Effector memory CD8-positive, alpha-beta T cell (primary cell): Measurements from ENCODE around the gene DOK3.

Experiments
- ATAC-seq: fragments of 150-1000 bp; cut with Tn5 transposase; replicated peaks from 2 replicates; pipeline ENCODE4 v1.10.0; 2021; ENCODE audit warnings: mild to moderate bottlenecking, moderate library complexity
- DNase-seq, 3 experiments: peaks; one replicate each; pipeline ENCODE4 v3.0.0; 2021
- H3K27ac Mint-ChIP-seq, 2 donors: one replicate each; pipeline ENCODE4 v1.8.0; 2022; ENCODE audit warnings: mild to moderate bottlenecking in 2 of 2, mixed read lengths in 2 of 2, moderate library complexity in 2 of 2
- H3K27me3 Mint-ChIP-seq, 2 donors: one replicate each; pipeline ENCODE4 v1.8.0; 2022; ENCODE audit warnings: mixed read lengths in 2 of 2
- H3K36me3 Mint-ChIP-seq: one replicate; pipeline ENCODE4 v1.8.0; 2022; ENCODE audit warnings: mild to moderate bottlenecking, moderate library complexity, mixed read lengths; ENCODE audit not compliant: insufficient read depth
- H3K4me1 Mint-ChIP-seq, 2 donors: one replicate each; pipeline ENCODE4 v1.8.0; 2022; ENCODE audit warnings: low read depth in 2 of 2, mixed read lengths in 2 of 2
- H3K4me3 Mint-ChIP-seq, 2 donors: one replicate each; pipeline ENCODE4 v1.8.0; 2022; ENCODE audit warnings: mild to moderate bottlenecking in 2 of 2, mixed read lengths in 2 of 2, moderate library complexity in 2 of 2
- H3K9me3 Mint-ChIP-seq, 2 donors: one replicate each; pipeline ENCODE4 v1.8.0; 2022; ENCODE audit warnings: mixed read lengths in 2 of 2

The DOK3 gene

DNA sequence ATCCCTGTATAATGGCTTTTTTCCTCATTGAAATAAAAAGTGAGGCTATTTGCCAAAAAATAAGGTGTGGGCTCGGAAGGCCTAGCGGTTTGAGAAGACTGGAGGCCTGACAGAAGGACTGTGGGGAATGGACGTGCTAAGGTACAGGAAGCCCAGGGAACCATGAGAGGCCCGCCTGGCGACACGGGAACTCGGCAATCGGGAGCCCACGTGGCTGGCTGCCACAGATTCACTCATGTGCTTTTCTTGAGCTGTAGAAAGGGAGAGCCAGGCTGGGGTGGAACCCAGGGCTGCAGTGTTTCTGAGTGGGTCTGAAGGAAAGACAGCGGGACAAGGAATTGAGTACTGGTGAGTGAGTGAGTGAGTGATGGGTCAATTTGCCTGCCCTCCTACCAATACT is 19.0 kb upstream of the DOK3 start:
- peaks cover 14% of the 10 kb centered on the region for H3K36me3 Mint-ChIP-seq
- H3K27me3 Mint-ChIP-seq, result no peaks in the 10 kb centered on the region
- ATAC-seq, result no peak
- peaks cover 0 to 3% of the 10 kb centered on the region in 2 donors for H3K4me1 Mint-ChIP-seq
- H3K9me3 Mint-ChIP-seq, result no peaks in the 10 kb centered on the region
- H3K27ac Mint-ChIP-seq, result no peak overlapping the region
- H3K4me3 Mint-ChIP-seq, result no peak overlapping the region
- no peak for DNase-seq

DNA sequence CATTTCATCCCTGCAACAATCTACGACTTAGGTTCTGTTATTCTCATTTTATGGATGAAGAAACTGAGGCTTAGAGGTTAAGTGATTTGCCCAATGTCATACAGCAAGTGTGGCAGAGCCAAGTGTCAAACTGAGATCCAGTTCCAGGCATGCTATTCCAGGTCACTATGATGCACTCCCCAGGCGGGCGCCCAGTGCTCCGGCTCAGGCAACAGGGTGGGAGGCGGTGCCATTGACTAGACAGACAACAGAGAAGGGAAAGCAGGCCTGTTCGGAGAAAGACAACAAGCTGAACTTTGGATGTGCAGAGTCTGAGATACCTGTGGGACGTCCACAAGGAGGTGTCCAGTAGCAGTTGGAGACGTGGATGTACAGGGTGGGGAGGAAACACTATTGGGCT is 18.0 kb upstream of the DOK3 start:
- Mint-ChIP-seq H3K4me1 (peaks cover 0 to 5% of the 10 kb centered on the region in 2 donors), H3K27ac (no peak overlapping the region), H3K36me3 (peaks cover 14% of the 10 kb centered on the region), H3K9me3 (no peaks in the 10 kb centered on the region), H3K27me3 (no peaks in the 10 kb centered on the region), H3K4me3 (no peak overlapping the region)
- no peak for ATAC-seq
- no peak for DNase-seq

DNA sequence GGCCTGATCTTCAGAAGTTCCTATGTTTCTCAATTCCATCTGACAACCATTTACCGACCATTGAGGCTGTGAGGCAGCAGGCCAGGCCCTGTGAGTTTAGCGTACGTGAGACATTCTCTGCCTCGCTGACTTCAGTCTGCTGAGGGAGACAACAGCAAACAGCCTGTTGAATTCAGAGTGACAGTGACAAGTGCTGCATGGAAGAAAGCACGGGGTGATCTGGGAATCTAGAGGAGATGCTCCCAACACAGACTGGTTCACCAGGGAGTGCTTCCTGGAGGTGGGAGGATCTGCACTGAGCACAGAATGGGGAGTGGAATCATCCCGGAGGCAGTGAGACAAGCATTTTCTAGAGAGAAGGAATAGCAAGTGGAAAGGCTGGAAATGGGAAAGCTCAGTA is 17.2 kb upstream of the DOK3 start:
- ATAC-seq, result no peak
- Mint-ChIP-seq H3K27ac (no peak overlapping the region), H3K4me1 (peaks cover 2 to 5% of the 10 kb centered on the region in 2 donors), H3K36me3 (peaks cover 14% of the 10 kb centered on the region), H3K4me3 (no peak overlapping the region), H3K9me3 (no peaks in the 10 kb centered on the region), H3K27me3 (no peaks in the 10 kb centered on the region)
- no peak for DNase-seq

DNA sequence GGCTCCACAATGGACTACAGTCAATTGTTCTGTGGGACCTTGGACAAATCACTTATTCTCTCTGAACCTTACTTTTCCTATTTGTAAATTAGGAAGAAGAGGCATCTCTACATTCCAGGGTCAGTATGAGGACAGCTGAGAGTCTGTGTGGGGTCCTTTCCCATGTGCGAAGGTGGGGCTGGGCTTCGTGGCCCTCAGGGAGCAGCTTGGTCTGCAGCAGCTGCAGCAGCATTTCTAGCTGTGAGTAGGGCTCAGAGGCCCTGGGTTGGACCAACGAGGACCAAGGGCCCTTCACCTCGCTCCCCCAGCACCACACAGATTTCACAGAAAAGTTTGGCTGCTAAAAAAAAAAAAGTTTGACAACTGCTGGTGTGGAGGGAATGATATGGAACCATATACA is 16.6 kb upstream of the DOK3 start:
- H3K4me3 Mint-ChIP-seq, result no peak overlapping the region
- no peaks in the 10 kb centered on the region for H3K9me3 Mint-ChIP-seq
- no peaks in the 10 kb centered on the region for H3K27me3 Mint-ChIP-seq
- H3K4me1 Mint-ChIP-seq, result peaks cover 8 to 10% of the 10 kb centered on the region in 2 donors
- no peak for ATAC-seq
- peaks cover 17% of the 10 kb centered on the region for H3K36me3 Mint-ChIP-seq
- H3K27ac Mint-ChIP-seq, result no peak overlapping the region
- no peak for DNase-seq

DNA sequence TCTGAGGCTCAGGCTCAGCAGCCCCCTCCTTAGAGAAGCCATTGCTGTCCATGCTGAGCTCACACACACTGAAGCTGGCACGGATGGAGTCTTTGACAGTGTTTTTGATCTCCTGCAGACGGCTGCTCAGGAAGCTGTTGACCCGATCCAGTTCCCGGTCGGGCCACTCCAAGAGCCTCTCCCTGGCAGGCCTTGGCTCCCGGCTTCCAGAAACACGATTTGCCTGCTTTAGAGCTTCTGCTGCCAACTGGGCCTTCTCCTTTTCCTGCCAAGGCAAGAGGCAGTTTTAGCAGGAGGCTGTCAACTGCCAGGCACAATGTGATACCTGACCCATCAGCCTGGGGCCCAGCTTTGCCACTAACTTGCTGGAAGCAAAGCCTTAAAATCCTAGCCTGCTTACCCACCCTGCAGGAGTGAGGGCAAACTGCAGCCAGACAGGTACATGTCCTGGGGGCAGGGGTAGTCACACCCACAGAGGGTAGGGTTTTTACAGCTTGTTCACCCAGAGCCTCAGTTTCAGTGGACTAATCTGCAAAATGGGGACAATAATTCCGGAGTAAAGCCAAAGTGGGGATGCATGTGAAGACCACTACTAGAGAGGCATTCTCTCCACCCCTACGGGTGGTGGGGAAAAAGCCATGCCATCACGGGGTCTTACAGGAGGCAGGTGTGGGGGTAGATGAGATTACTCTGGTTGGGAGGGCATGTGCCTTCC is 15.5 kb upstream of the DOK3 start:
- H3K4me3 Mint-ChIP-seq, result no peak overlapping the region
- no peaks in the 10 kb centered on the region for H3K9me3 Mint-ChIP-seq
- H3K27me3 Mint-ChIP-seq, result no peaks in the 10 kb centered on the region
- DNase-seq (no peak), ATAC-seq (no peak)
- peaks cover 14% of the 10 kb centered on the region for H3K36me3 Mint-ChIP-seq
- H3K27ac Mint-ChIP-seq, result peak overlapping the region in 1 of 2 donors; percentile 61
- H3K4me1 Mint-ChIP-seq, result peaks cover 19 to 20% of the 10 kb centered on the region in 2 donors

DNA sequence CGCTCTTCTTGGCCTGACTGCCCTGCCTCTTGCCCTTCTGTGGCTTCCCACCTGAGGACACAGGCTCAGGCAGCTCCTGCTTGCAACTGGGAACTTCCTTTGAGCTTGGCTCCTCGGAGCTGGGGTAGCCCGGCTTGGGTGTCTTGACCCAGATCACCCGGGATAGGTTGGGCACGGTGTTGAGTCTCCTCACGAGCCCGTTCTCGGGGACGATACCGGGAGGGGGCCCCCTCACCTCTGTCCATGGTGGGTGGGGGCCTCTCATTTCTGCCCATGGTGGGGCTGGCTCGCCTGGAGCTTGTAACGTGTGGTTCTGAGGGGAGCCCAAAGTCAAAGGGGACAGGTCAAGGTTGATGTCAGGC is 14.9 kb upstream of the DOK3 start:
- H3K9me3 Mint-ChIP-seq, result no peaks in the 10 kb centered on the region
- ATAC-seq, result no peak
- peaks cover 15% of the 10 kb centered on the region for H3K36me3 Mint-ChIP-seq
- no peak overlapping the region for H3K4me3 Mint-ChIP-seq
- no peak overlapping the region for H3K27ac Mint-ChIP-seq
- H3K4me1 Mint-ChIP-seq, result peaks cover 23 to 24% of the 10 kb centered on the region in 2 donors
- no peak for DNase-seq
- no peaks in the 10 kb centered on the region for H3K27me3 Mint-ChIP-seq

DNA sequence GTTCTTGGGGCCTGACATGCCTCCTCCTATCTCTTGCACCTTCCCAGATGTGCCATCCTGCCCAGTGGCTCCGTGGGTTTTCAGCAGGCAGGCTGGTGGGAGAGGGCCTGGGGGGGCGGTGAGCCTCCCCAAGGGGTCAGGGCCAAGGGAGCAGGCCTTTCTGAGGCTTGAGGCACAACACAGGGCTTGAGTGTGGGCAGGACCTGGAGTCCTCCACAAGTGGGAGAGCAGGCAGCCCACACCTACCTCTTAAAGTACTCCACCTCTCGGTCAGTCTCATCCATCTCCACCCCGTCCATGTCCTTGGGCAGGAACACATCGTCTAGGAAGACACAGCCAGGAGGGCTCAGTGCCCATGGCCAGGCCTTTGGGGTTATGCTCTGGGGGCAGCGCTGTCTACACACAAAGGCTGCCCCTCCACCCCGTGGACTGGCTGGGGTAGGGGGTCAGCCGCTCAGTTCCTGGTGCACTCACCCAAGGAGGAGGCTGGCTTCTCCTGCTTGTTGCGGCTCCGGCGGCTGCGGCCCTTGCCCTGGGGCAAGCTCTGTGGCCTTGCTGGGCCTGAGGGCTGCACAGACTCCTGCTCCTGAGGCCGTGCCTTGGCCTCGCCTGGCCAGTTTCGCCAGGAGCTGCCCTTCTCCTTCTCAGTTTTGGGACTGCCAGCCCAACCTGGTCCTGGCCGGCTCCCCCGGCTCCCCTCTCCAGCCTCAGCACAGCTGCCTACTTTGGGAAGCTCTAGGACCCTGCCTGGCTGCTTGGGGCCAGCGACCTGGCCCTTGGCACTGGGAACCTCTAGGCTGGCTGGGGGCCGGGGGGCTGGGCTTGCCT is 14.3 kb upstream of the DOK3 start:
- Mint-ChIP-seq H3K4me3 (no peak overlapping the region), H3K9me3 (no peaks in the 10 kb centered on the region), H3K27ac (peak overlapping the region in 1 of 2 donors; percentile 62), H3K27me3 (no peaks in the 10 kb centered on the region), H3K4me1 (peaks cover 24 to 28% of the 10 kb centered on the region in 2 donors), H3K36me3 (peaks cover 17% of the 10 kb centered on the region)
- ATAC-seq (no peak), DNase-seq (no peak)

DNA sequence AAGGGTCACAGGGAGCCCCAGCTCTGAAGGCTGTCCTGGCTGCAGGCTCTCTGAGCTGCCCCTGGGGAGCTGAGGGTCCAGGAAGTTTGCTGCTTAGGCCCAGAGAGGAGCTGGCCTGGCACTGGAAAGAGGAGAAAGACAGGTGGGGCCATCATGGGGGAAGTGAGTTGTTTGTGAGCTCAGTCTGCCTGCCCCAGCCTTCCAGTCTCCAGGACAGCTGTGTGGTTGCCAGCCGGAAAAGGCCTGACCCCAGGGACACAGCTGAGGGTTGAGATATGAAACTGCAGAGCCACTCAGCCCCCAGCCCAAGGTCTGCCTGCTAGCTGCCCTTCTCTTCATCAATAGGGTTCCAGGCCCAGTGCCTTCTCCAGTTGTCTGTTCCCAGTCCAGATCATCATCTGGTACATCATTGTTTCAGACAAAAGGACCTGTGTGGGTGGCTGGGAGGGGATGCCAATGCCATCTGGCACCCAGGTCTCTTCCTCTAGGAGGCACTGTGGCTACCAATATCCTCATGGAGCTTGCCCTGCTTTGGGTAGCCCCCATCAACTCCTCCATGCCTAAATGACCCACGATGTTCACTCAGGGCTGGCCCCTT is 11.4 kb upstream of the DOK3 start:
- no peaks in the 10 kb centered on the region for H3K9me3 Mint-ChIP-seq
- ATAC-seq (no peak), DNase-seq (no peak)
- no peaks in the 10 kb centered on the region for H3K27me3 Mint-ChIP-seq
- peaks cover 37 to 43% of the 10 kb centered on the region in 2 donors for H3K4me1 Mint-ChIP-seq
- no peak overlapping the region for H3K4me3 Mint-ChIP-seq
- peak overlapping the region; percentile 18 to 66 for H3K27ac Mint-ChIP-seq
- peaks cover 27% of the 10 kb centered on the region for H3K36me3 Mint-ChIP-seq

DNA sequence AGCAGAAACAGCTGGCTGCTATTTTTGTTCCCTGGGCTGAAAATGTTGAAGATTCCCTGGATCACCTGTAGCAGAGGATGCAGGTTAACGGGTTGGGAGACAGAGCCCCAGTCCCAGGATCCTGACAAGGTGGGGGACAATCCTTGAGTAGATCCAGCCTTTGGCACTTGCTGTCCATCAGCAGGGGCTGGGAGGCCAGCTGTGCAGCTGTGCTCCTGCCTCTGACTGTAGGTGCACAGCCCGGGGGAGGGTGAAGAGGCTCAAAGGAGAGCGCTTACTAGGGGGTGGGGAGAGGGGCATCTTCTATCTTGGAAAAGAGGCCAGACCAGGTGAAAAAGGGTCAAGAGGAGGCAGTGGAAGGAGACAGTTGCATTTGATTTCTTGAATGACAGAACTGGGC is 10.6 kb upstream of the DOK3 start:
- peaks cover 24% of the 10 kb centered on the region for H3K36me3 Mint-ChIP-seq

DNA sequence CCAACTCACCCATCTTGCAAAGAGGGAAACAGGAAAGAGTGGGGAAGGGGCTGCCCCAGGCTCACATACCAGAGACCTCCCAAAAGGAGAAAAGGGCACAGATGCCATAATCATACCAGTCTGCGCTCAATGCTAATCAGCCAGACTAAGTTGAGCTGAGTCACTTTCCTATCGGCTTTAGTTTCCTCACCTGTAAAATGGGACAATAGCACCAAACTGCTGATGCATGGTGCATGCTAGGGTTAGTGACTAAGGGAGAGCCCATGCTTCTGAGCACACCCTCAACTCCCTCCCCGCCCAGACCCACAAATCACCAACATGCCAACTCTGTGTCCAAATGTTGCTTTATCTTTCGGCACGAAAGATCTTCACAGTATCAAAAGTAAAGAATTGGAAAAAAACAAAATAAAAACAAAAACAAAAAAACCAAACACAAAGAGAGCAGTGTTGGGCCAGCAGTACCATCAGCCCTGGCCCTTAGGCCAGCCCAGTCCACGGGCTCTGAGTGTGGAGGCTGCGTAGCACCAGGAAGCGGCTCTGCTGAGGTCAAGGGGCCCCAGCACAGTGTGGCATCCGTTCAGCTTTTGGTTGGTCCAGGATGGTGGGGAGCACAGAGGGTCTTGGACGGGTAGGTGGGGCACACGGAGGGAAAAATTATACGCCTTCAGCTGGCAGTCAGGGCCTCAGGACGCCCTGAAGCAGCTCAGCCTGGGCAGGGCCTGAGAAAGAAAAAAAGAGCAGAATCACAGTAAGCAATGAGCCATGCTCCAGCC is 10.0 kb upstream of the DOK3 start:
- Mint-ChIP-seq H3K36me3 (peaks cover 26% of the 10 kb centered on the region), H3K27me3 (no peaks in the 10 kb centered on the region), H3K9me3 (no peaks in the 10 kb centered on the region), H3K4me1 (peaks cover 46 to 54% of the 10 kb centered on the region in 2 donors), H3K27ac (peak overlapping the region; percentile 31 to 66), H3K4me3 (no peak overlapping the region)
- ATAC-seq, result no peak
- no peak for DNase-seq

More for the DNA sequence above, 10.6 kb upstream of the DOK3 start:
- Mint-ChIP-seq H3K4me3 (no peak overlapping the region), H3K27me3 (no peaks in the 10 kb centered on the region), H3K9me3 (no peaks in the 10 kb centered on the region), H3K27ac (peak overlapping the region; percentile 18 to 66), H3K4me1 (peaks cover 44 to 50% of the 10 kb centered on the region in 2 donors)
- DNase-seq (no peak), ATAC-seq (no peak)

DNA sequence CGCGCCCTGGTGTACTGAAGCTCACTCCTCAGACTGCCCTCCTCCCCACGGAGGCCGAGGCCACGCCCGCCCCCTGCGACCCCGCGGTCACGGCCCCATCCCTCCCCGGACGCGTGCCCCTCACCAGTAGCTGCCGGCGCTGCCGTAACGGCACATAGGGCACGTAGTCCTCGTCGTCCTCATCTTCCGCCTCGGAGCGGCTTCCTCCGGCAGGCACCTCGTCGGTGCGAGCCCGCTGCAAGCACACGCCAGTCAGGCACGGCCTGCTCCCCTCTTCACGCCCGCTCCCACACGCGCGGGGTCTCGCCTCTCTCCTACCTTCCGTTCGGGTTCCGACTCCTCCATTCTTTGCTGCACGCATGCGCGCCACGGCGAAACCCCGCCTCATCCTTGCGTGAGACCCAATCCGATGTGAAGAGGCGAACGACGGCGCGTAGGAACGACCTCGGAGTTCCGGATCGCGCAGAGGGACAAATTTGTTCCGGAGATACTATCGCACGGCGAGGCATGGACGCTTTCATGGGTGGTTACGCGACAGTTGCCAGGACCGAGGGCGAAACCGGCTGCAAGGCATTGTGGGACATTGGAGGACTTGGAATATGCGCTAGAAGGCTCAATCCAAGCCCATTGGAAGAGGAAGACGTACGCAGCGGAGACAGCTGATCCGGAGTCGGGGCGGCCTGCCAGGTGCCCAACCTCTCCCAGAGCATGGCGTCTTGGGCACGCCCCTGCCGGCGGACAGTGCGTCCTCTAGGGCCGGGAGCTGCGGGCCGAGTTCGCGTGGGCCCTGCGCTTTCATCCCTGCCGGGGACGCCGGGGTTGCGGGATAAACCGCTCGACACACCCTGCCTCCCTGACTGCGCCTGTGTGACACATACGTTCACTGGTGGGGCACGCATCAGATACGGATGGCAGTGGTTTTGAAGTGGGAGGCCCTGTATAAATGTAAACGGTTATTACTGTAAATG is 7.3 kb upstream of the DOK3 start, which contains the start of gene DDX41:
Gene DDX41 (minus strand): TSS at position 361 of the 968 bp plus-strand sequence. CDS start 16 bp downstream, at position 345.
- Mint-ChIP-seq H3K27ac (peak within 1 kb of the TSS; percentile 88 to 93), H3K27me3 (no peaks in the 10 kb centered on the region), H3K4me3 (peak within 1 kb of the TSS; percentile 87 to 93), H3K9me3 (no peaks in the 10 kb centered on the region), H3K4me1 (peaks cover 51 to 61% of the 10 kb centered on the region in 2 donors), H3K36me3 (peaks cover 31% of the 10 kb centered on the region)
- ATAC-seq, result peak; percentile 84
- peak; percentile 91 to 92 (median 91) for DNase-seq

DNA sequence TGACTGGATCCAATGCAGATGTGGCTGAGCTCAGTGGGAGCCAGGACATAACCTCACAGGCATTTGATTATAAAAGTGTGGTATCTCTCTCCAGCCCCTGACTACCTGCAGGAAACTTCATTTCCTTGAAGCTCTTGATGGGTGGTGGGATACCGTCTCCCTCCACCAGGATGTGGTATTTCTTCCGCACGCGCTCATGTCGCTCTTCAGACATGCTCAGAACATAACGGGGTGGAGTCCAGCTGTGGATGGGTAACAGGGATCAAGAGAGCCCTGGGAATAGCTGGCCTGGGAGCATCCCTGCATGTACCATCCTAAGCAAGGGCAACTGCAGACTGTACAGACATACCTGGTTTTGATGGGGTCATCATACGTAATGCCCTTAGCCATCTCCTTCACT is 6.0 kb upstream of the DOK3 start:
- H3K4me1 Mint-ChIP-seq, result peaks cover 40 to 48% of the 10 kb centered on the region in 2 donors
- no peaks in the 10 kb centered on the region for H3K9me3 Mint-ChIP-seq
- H3K27me3 Mint-ChIP-seq, result no peaks in the 10 kb centered on the region
- peak overlapping the region in 1 of 2 donors; percentile 88 for H3K27ac Mint-ChIP-seq
- H3K4me3 Mint-ChIP-seq, result peak overlapping the region; percentile 87 to 93
- H3K36me3 Mint-ChIP-seq, result peaks cover 38% of the 10 kb centered on the region
- DNase-seq (no peak), ATAC-seq (no peak)
